Activated T-helper 1 cell treated with Interleukin-2 at 50 U/mL for 16 hours (primary cell): Measurements from ENCODE around the gene LARGE1.

Experiments used
- DNase-seq: peaks from one replicate; pipeline ENCODE4 v3.0.0-alpha.2; 2020; ENCODE audit warnings: low read depth

LARGE1 gene

GRCh38 chr22:33303099-33303498 lies 617.2 kb downstream of the LARGE1 start:
- DNase-seq = no peak

GRCh38 chr22:33302549-33302948 lies 617.7 kb downstream of the LARGE1 start:
- no peak for DNase-seq

GRCh38 chr22:33302049-33302545 lies 618.2 kb downstream of the LARGE1 start:
- no peak for DNase-seq

- no peak for DNase-seq
Measured at GRCh38 chr22:33300165-33300564, 620.1 kb downstream of the LARGE1 start.

- DNase-seq = no peak
Measured at GRCh38 chr22:33299245-33299956, 620.9 kb downstream of the LARGE1 start.

GRCh38 chr22:33296941-33297340 lies 623.3 kb downstream of the LARGE1 start:
- no peak for DNase-seq

- DNase-seq = no peak
Measured at GRCh38 chr22:33288078-33288477, 632.2 kb downstream of the LARGE1 start.

GRCh38 chr22:33275073-33275443 lies 645.2 kb downstream of the LARGE1 start:
- DNase-seq = no peak

GRCh38 chr22:33274214-33275072 lies 645.8 kb downstream of the LARGE1 start:
- no peak for DNase-seq

GRCh38 chr22:33272871-33273270 lies 647.4 kb downstream of the LARGE1 start:
- DNase-seq = no peak

GRCh38 chr22:33272180-33272579 lies 648.1 kb downstream of the LARGE1 start:
- DNase-seq = no peak

- no peak for DNase-seq
Measured at GRCh38 chr22:33271390-33272161, 648.7 kb downstream of the LARGE1 start.

GRCh38 chr22:33270596-33270995 lies 649.7 kb downstream of the LARGE1 start:
- no peak for DNase-seq

GRCh38 chr22:33261699-33262098 lies 658.6 kb downstream of the LARGE1 start:
- no peak for DNase-seq

- no peak for DNase-seq
Measured at GRCh38 chr22:33260498-33260897, 659.8 kb downstream of the LARGE1 start.

- no peak for DNase-seq
Measured at GRCh38 chr22:33255791-33256190, 664.5 kb downstream of the LARGE1 start.

- no peak for DNase-seq
Measured at GRCh38 chr22:33248948-33249347, 671.3 kb downstream of the LARGE1 start.

- DNase-seq = no peak
Measured at GRCh38 chr22:33247758-33248157, 672.5 kb downstream of the LARGE1 start.

- DNase-seq = no peak
Measured at GRCh38 chr22:33242078-33242477, 678.2 kb downstream of the LARGE1 start.

- no peak for DNase-seq
Measured at GRCh38 chr22:33240888-33241475, 679.3 kb downstream of the LARGE1 start.

- DNase-seq = no peak
Measured at GRCh38 chr22:33232071-33232470, 688.2 kb downstream of the LARGE1 start.

GRCh38 chr22:33227791-33228190 lies 692.5 kb downstream of the LARGE1 start:
- DNase-seq = no peak
